Gastrocnemius medialis (tissue), 4 donors: ENCODE results near the gene INSRR. TPM values are rescaled to one million over a fixed set of nuclear protein-coding genes. Genes with fewer than 3 reads are reported as not detected.

Experiments
- ATAC-seq, 2 donors: fragments of 150-250 bp; one replicate each; pipeline ENCODE4 v1.9.1; 2016
- DNase-seq, 2 donors: peaks; one replicate each; pipeline ENCODE4 v3.0.0-alpha.2; 2019
- H3K27ac ChIP-seq, 4 donors: fragments of 200-600 bp; sonication (generic); 1 replicate in 1 of 4; 2 replicates in 3 of 4; pipeline ENCODE4 v1.5.1; 2016 to 2018; ENCODE audit warnings: mild to moderate bottlenecking in 2 of 4, moderate library complexity in 1 of 4
- H3K27me3 ChIP-seq, 3 donors: fragments of 200-600 bp; sonication (generic) in 2 of 3; 1 replicate in 1 of 3; 2 replicates in 2 of 3; pipeline versions ENCODE4 v1.5.1 to v1.6.0; 2016 to 2019; ENCODE audit warnings: mild to moderate bottlenecking in 1 of 3, moderate library complexity in 1 of 3
- H3K36me3 ChIP-seq, 2 donors: fragments of 200-600 bp; sonication (generic) in 1 of 2; one replicate each; pipeline ENCODE4 v1.5.1; 2017 to 2018
- H3K4me1 ChIP-seq, 2 donors: fragments of 200-600 bp; sonication (generic) in 1 of 2; one replicate each; pipeline ENCODE4 v1.5.1; 2016 to 2017; ENCODE audit warnings: mild to moderate bottlenecking in 2 of 2
- H3K4me3 ChIP-seq, 4 donors: fragments of 200-600 bp; sonication (generic) in 3 of 4; 1 replicate in 1 of 4; 2 replicates in 3 of 4; pipeline ENCODE4 v1.5.1; 2016 to 2019; ENCODE audit warnings: mild to moderate bottlenecking in 2 of 4
- H3K9me3 ChIP-seq, 3 donors: fragments of 200-600 bp; sonication (generic) in 2 of 3; 1 replicate in 1 of 3; 2 replicates in 2 of 3; pipeline ENCODE4 v1.5.1; 2016 to 2019
- POLR2A ChIP-seq, 2 donors: fragments of 450-650 bp; IDR thresholded peaks; one replicate each; pipeline ENCODE4 v1.6.1; 2017; ENCODE audit warnings: antibody characterized with exemption in 2 of 2, mild to moderate bottlenecking in 2 of 2, moderate library complexity in 2 of 2
- in situ Hi-C, 4 donors: fragments of 200-750 bp; cut with MboI; loops; one replicate each; pipeline versions ENCODE4 v1.15.0 to v1.8.0; 2017; ENCODE audit warnings: low sequenced_read_pairs in 4 of 4
- intact Hi-C: fragments of 100-400 bp; cut with DNase I; formaldehyde crosslinking; loops from one replicate; pipeline ENCODE4 v1.15.1; 2023; ENCODE audit warnings: low total_unique reads
- total RNA-seq, 4 donors: library from RNA; depleted of rRNA; stranded (reverse); fragments of >200 nt; gene quantifications; one replicate each; pipeline versions ENCODE4 v1.1.0 to v1.2.3, GENCODE V29; 2016
- TF ChIP-seq, protein P1 (sequence below), 5 experiments: fragments of 450-650 bp in 3 of 5; fragments of 200-600 bp in 2 of 5; sonication (generic) in 2 of 5; IDR thresholded peaks in 4 of 5; conservative IDR thresholded peaks in 1 of 5; 1 replicate in 4 of 5; 2 replicates in 1 of 5; pipeline ENCODE4 v1.5.1; 2016 to 2019; ENCODE audit warnings: antibody characterized with exemption in 5 of 5, mild to moderate bottlenecking in 3 of 5, moderate library complexity in 3 of 5

Gene INSRR
- total RNA-seq, 4 donors from 2014 or later = not detected

DNA sequence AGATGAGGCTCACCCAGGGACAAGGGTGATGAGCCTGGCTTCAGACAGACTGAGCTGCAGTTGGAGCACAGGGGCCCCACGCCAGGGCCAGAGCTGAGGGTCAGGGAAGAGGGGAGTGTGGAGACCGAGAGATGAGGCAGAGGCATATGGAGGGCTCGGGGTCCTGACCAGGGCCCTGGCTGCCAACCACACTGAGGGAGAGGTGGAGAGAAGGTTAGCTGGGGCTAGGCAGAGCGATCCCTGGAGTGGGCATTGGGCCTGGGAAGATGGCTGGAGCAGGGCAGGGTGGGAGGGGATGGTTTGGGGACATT lies 42.6 kb upstream of the INSRR start:
- no peaks in the 10 kb centered on the region for H3K27me3 ChIP-seq
- H3K36me3 ChIP-seq = peaks cover 0 to 3% of the 10 kb centered on the region in 2 donors
- TF ChIP-seq, protein P1, sequence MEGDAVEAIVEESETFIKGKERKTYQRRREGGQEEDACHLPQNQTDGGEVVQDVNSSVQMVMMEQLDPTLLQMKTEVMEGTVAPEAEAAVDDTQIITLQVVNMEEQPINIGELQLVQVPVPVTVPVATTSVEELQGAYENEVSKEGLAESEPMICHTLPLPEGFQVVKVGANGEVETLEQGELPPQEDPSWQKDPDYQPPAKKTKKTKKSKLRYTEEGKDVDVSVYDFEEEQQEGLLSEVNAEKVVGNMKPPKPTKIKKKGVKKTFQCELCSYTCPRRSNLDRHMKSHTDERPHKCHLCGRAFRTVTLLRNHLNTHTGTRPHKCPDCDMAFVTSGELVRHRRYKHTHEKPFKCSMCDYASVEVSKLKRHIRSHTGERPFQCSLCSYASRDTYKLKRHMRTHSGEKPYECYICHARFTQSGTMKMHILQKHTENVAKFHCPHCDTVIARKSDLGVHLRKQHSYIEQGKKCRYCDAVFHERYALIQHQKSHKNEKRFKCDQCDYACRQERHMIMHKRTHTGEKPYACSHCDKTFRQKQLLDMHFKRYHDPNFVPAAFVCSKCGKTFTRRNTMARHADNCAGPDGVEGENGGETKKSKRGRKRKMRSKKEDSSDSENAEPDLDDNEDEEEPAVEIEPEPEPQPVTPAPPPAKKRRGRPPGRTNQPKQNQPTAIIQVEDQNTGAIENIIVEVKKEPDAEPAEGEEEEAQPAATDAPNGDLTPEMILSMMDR (IDR thresholded peaks at IDR 0.05 in 4 of 5, conservative IDR thresholded peaks at IDR 0.05 in 1 of 5) = no peak
- TF ChIP-seq POLR2A (IDR thresholded peaks at IDR 0.05) = no peak
- intact Hi-C loops (no loop called here), in situ Hi-C loops (no loop called here)
- peaks cover 14 to 16% of the 10 kb centered on the region in 2 donors for H3K4me1 ChIP-seq
- no peaks in the 10 kb centered on the region for H3K9me3 ChIP-seq
- H3K4me3 ChIP-seq = no peak overlapping the region
- peak overlapping the region in 2 of 4 donors; percentile 25 to 50 for H3K27ac ChIP-seq
- ATAC-seq (no peak), DNase-seq (no peak)

DNA sequence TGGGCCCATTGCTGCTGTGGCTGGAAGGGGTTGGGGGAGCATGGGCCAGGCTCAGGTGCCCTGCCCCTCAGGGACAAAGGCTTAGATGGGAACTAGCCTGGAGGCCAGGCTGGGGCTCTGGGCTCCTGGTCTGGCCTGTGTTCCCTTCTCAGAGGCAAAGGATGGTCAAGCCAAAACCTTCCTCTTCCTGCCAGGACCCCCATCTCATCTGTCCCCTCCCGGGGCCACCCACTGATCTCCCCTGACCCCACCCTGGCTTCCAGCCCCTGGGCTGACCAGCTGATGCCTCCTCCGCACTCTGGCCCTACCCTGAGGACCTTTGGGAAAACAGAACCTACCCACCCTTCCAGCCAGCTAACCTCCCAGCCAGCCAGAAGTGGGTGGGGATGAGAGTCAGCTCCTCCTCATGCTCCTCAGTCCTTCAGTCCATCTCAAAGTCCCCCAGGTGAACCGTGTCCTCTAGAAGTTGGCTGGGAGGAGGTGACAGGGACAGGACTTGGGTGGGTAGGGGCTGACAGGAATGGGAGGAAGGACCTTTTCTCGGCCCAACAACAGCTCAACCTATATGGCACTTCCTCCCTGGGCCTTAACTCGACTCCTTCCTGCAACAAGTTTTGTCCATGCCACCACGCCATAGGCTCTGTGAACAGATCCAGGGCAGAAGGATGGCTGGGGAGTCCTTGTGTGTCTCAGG lies 42.1 kb upstream of the INSRR start:
- intact Hi-C loops (no loop called here), in situ Hi-C loops (no loop called here)
- DNase-seq = no peak
- Histone ChIP-seq H3K27me3 (no peaks in the 10 kb centered on the region), H3K4me1 (peaks cover 14 to 16% of the 10 kb centered on the region in 2 donors), H3K4me3 (no peak overlapping the region), H3K27ac (peak overlapping the region in 3 of 4 donors; percentile 25 to 59 (median 50)), H3K36me3 (no peaks in the 10 kb centered on the region), H3K9me3 (no peaks in the 10 kb centered on the region)
- no peak for ATAC-seq
- TF ChIP-seq, protein P1 (IDR thresholded peaks at IDR 0.05 in 4 of 5, conservative IDR thresholded peaks at IDR 0.05 in 1 of 5) = no peak
- no peak for TF ChIP-seq POLR2A (IDR thresholded peaks at IDR 0.05)

DNA sequence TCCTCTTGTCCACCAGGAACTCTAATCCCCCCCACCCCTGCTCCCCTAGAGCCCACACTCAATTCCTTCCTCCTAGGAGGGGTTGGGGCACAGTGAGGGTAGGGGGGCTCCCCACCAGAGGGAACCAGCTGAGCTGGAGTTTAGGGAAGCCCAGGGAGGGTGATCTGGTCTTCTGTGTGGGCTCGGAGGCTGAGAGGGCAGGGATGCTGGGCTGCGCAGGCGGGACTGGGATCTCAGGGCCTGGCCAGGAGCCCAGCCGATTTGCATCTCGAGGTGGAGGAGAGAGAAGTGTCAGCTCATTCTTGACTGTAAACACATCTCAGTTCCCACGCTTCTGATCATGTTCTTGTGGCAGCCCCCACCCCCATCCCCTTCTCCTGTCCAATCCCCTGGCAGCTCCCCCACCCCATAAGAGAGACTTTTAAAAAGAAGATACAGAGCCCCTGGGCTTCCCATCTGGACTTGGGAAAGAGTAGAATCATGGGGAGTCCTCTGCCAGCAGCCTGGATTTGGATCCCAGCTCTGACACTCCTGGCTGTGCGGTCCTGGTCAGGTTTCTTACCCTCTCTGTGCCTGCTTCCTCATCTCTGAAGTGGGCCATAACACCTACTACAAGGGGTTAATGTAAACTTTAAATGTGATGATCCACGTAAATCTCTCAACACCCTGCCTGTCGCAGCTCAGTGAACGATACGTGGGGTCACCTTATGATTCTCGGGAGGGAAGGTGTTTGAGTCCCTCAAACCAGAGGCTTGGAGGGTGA lies 41.2 kb upstream of the INSRR start:
- Histone ChIP-seq H3K27ac (peak overlapping the region in 3 of 4 donors; percentile 26 to 59 (median 31)), H3K4me1 (peaks cover 14 to 16% of the 10 kb centered on the region in 2 donors), H3K27me3 (no peaks in the 10 kb centered on the region), H3K9me3 (no peaks in the 10 kb centered on the region), H3K4me3 (no peak overlapping the region), H3K36me3 (no peaks in the 10 kb centered on the region)
- no peak for DNase-seq
- in situ Hi-C loops (loop anchor here in 1 of 4 donors (25.0 kb wide), 1 partner anchor 213 kb away; the partner anchor contains the start of gene NES), intact Hi-C loops (loop anchor here (10.0 kb wide), 1 partner anchor 235 kb away; no protein-coding TSS in a partner anchor)
- ATAC-seq = no peak
- no peak for TF ChIP-seq POLR2A (IDR thresholded peaks at IDR 0.05)
- TF ChIP-seq, protein P1 (IDR thresholded peaks at IDR 0.05 in 4 of 5, conservative IDR thresholded peaks at IDR 0.05 in 1 of 5) = no peak

DNA sequence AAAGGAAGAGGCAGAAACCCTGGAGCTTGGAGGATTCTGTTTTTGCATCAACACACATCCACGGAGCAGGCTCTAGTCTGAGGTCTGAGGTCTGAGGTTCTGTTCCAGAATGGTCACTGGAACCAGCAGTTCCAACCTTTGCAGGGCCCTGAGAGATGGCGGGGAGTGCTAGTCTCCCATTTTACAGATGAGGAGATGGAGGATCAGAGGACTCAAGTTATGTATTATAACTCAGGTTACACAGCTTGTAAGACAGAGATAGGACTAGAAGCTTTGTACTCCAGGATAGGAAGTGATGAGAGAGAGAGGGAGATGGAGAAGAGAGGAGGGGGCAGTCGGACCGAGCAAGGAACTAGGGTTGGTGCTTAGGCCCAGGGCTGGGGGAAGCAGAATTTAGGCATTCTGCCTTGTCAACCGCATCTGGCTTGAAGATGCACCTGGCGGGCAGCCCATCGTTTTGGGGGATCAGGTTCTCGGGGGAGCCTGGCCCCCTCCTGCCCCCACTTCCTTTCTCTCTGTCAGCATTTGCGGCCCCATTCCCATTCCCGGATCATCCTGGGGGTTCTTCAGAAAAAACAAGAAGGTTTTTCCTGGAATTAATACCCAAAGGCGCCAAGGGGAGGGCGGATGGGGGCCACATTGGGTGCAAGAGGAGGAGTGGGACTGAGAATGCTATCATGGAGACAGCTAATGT lies 40.2 kb upstream of the INSRR start:
- H3K4me1 ChIP-seq = peaks cover 14 to 16% of the 10 kb centered on the region in 2 donors
- DNase-seq (no peak), ATAC-seq (no peak)
- no peaks in the 10 kb centered on the region for H3K27me3 ChIP-seq
- intact Hi-C loops (loop anchor here (10.0 kb wide), 1 partner anchor 234 kb away; no protein-coding TSS in a partner anchor), in situ Hi-C loops (loop anchor here in 1 of 4 donors (25.0 kb wide), 1 partner anchor 212 kb away; the partner anchor contains the start of gene NES)
- peak overlapping the region in 1 of 4 donors; percentile 21 for H3K4me3 ChIP-seq
- no peaks in the 10 kb centered on the region for H3K36me3 ChIP-seq
- peak overlapping the region in 2 of 4 donors; percentile 89 to 94 for H3K27ac ChIP-seq
- no peak for TF ChIP-seq POLR2A (IDR thresholded peaks at IDR 0.05)
- TF ChIP-seq, protein P1 (IDR thresholded peaks at IDR 0.05 in 4 of 5, conservative IDR thresholded peaks at IDR 0.05 in 1 of 5) = no peak
- H3K9me3 ChIP-seq = no peaks in the 10 kb centered on the region
